Nasal cavity respiratory epithelium epithelial cell of viscerocranial mucosa (primary cell): Measurements from ENCODE around the gene ZNF611. TPM values are rescaled to one million over a fixed set of nuclear protein-coding genes. Genes with fewer than 3 reads are reported as not detected.

Source experiments
- total RNA-seq: library from RNA; depleted of rRNA; stranded (reverse); fragments of >200 nt; gene quantifications from 2 replicates; pipeline ENCODE4 v1.2.3, GENCODE V29; 2014

ZNF611 gene
- total RNA-seq: 14.0 and 21.4 TPM in 2 replicates

DNA sequence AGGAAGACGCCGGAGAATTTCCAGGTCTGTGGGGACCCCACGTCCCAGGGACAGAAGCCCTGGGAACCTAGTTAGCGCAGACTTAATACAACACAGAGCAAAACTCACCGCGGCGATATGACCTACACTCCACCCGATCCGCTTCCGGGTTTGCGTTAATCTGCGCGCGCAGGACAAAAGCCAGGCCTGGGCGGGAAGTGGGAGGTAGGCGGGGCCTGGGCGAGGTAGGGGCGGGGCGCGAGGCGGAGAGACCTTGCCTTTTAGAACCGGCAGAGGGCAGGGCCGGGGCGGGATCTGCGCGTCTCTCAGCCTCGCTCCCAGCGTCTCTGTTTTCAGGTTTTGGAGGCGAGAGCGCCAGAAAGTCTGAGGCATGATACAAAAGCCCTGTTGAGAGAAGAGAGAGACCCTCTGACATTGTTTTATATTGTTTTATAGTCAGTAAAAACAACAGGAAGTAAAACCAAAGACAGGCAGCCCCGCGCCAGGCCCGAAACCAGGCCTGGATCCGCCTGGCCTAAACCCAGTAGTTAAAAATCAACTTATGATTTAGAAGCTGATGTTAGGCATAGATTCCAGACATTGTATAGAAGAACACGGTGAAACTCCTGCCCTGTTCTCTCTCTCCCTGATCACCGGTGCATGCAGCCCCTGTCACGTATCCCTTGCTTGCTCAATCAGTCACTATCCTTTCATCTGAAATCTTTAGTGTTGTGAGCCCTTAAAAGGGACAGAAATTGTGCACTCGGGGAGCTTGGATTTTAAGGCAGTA lies at the start of gene ZNF611:
TSS of gene ZNF611 (minus strand) at position 152 of the 769 bp plus-strand sequence. CDS start 19,150 bp downstream, outside the sequence.

Other genes starting within 250 kb of the ZNF611 start
- gene ZNF808, start 207.4 kb downstream of the ZNF611 start, total RNA-seq: 18.5 and 45.5 TPM in 2 replicates
- 17.1 and 27.7 TPM in 2 replicates for gene ZNF701, start 164.8 kb downstream of the ZNF611 start, total RNA-seq
- gene ZNF83, start 96.7 kb downstream of the ZNF611 start, total RNA-seq: 97.4 and 173 TPM in 2 replicates
- 15.7 and 22.0 TPM in 2 replicates for gene ZNF600, start 51.7 kb upstream of the ZNF611 start, total RNA-seq
- 57.1 and 73.3 TPM in 2 replicates for gene ZNF28, start 86.6 kb upstream of the ZNF611 start, total RNA-seq
- 78.6 and 94.8 TPM in 2 replicates for gene ZNF468, start 122.6 kb upstream of the ZNF611 start, total RNA-seq
- gene ZNF320, start 162.6 kb upstream of the ZNF611 start, total RNA-seq: 18.5 and 22.7 TPM in 2 replicates
- gene ZNF888, start 188.4 kb upstream of the ZNF611 start, total RNA-seq: 15.7 and 17.1 TPM in 2 replicates
- gene ZNF816, start 227.8 kb upstream of the ZNF611 start, total RNA-seq: 24.3 and 32.6 TPM in 2 replicates